ENCODE measurements around the gene ARID3A. TPM values are rescaled to one million over a fixed set of nuclear protein-coding genes. Genes with fewer than 3 reads are reported as not detected.

ARID3A gene
- total RNA-seq, 1 donor: 37.2 TPM

- DNase-seq (ENCODE audit: low read depth in 2 of 3, low spot score in 2 of 3): no peak
Observed at GRCh38 chr19:998064-998463, 72.2 kb downstream of the ARID3A start.

- DNase-seq (ENCODE audit: low read depth in 2 of 3, low spot score in 2 of 3): no peak
Observed at GRCh38 chr19:999379-999719, 73.5 kb downstream of the ARID3A start.

- peak in 2 of 3 donors; percentile 70 to 75 for DNase-seq (ENCODE audit: low read depth in 2 of 3, low spot score in 2 of 3)
Observed at GRCh38 chr19:1000095-1000494, 74.3 kb downstream of the ARID3A start, which contains the start of gene GRIN3B. Gene GRIN3B (plus strand): TSS chr19:1000419. CDS start chr19:1000438, 19 bp downstream.

GRCh38 chr19:1000591-1001537 lies 75.0 kb downstream of the ARID3A start:
- no peak for DNase-seq (ENCODE audit: low read depth in 2 of 3, low spot score in 2 of 3)

- peak; percentile 44 to 67 (median 46) for DNase-seq (ENCODE audit: low read depth in 2 of 3, low spot score in 2 of 3)
Observed at GRCh38 chr19:1001538-1002166, 75.8 kb downstream of the ARID3A start.

GRCh38 chr19:1002600-1002999 lies 76.8 kb downstream of the ARID3A start:
- no peak for DNase-seq (ENCODE audit: low read depth in 2 of 3, low spot score in 2 of 3)

- DNase-seq (ENCODE audit: low read depth in 2 of 3, low spot score in 2 of 3): no peak
Observed at GRCh38 chr19:1003283-1003682, 77.4 kb downstream of the ARID3A start.

- no peak for DNase-seq (ENCODE audit: low read depth in 2 of 3, low spot score in 2 of 3)
Observed at GRCh38 chr19:1004204-1004802, 78.5 kb downstream of the ARID3A start.

- no peak for DNase-seq (ENCODE audit: low read depth in 2 of 3, low spot score in 2 of 3)
Observed at GRCh38 chr19:1004803-1005664, 79.2 kb downstream of the ARID3A start.

- DNase-seq (ENCODE audit: low read depth in 2 of 3, low spot score in 2 of 3): no peak
Observed at GRCh38 chr19:1006711-1007398, 81.0 kb downstream of the ARID3A start.

GRCh38 chr19:1007399-1008251 lies 81.8 kb downstream of the ARID3A start:
- DNase-seq (ENCODE audit: low read depth in 2 of 3, low spot score in 2 of 3): no peak

GRCh38 chr19:1008268-1009040 lies 82.6 kb downstream of the ARID3A start:
- no peak for DNase-seq (ENCODE audit: low read depth in 2 of 3, low spot score in 2 of 3)

GRCh38 chr19:1009041-1009980 lies 83.5 kb downstream of the ARID3A start:
- no peak for DNase-seq (ENCODE audit: low read depth in 2 of 3, low spot score in 2 of 3)

GRCh38 chr19:1009981-1010538 lies 84.2 kb downstream of the ARID3A start:
- DNase-seq (ENCODE audit: low read depth in 2 of 3, low spot score in 2 of 3): no peak

- no peak for DNase-seq (ENCODE audit: low read depth in 2 of 3, low spot score in 2 of 3)
Observed at GRCh38 chr19:1010586-1011510, 85.0 kb downstream of the ARID3A start.

- no peak for DNase-seq (ENCODE audit: low read depth in 2 of 3, low spot score in 2 of 3)
Observed at GRCh38 chr19:1011831-1012333, 86.0 kb downstream of the ARID3A start.

Data from hematopoietic multipotent progenitor cell (in vitro differentiated cells).